HG03469 (cell line): ENCODE measurements around the gene NAB2.
"Not testable (repeated sequence)": the region's sequence is repeated elsewhere in the genome, so short reads cannot be mapped to it uniquely, and the experiment has no call there.

Source experiments
- ATAC-seq: cut with Tn5 transposase; IDR thresholded peaks from one replicate; pipeline ENCODE4 v1.9.1; 2021; ENCODE audit warnings: mild to moderate bottlenecking, moderate library complexity, moderate number of reproducible peaks; ENCODE audit not compliant: unreplicated experiment

Gene NAB2

GRCh38 chr12:57088354-57089270, at the start of gene NAB2:
NAB2 (plus strand) TSS chr12:57089114; CDS start chr12:57089272, 158 bp downstream.
- ATAC-seq: peak; percentile 28

GRCh38 chr12:57040211-57040610, 48.7 kb upstream of the NAB2 start:
- no peak for ATAC-seq

- ATAC-seq: no peak
These were observed 48.2 kb upstream of the NAB2 start for GRCh38 chr12:57040750-57041149.

- ATAC-seq: no peak
These were observed 46.2 kb upstream of the NAB2 start for GRCh38 chr12:57042695-57043094.

- no peak for ATAC-seq
These were observed 44.4 kb upstream of the NAB2 start for GRCh38 chr12:57044468-57044867.

GRCh38 chr12:57044889-57045288, 44.0 kb upstream of the NAB2 start:
- no peak for ATAC-seq

- no peak for ATAC-seq
These were observed 42.7 kb upstream of the NAB2 start for GRCh38 chr12:57046086-57046791.

- ATAC-seq: no peak
These were observed 41.7 kb upstream of the NAB2 start for GRCh38 chr12:57046947-57047890.

GRCh38 chr12:57047981-57048380, 40.9 kb upstream of the NAB2 start:
- ATAC-seq: no peak

- no peak for ATAC-seq
These were observed 40.3 kb upstream of the NAB2 start for GRCh38 chr12:57048423-57049118.

GRCh38 chr12:57049119-57049446, 39.8 kb upstream of the NAB2 start:
- no peak for ATAC-seq

GRCh38 chr12:57049890-57050289, 39.0 kb upstream of the NAB2 start, which contains the start of gene MYO1A:
MYO1A (minus strand) TSS chr12:57050129; CDS start chr12:57048323, 1,806 bp downstream.
- ATAC-seq: no peak

GRCh38 chr12:57051011-57051410, 37.9 kb upstream of the NAB2 start:
- no peak for ATAC-seq

- not testable (repeated sequence) for ATAC-seq
These were observed 35.8 kb upstream of the NAB2 start for GRCh38 chr12:57053146-57053545.

GRCh38 chr12:57053901-57054300, 35.0 kb upstream of the NAB2 start:
- not testable (repeated sequence) for ATAC-seq

GRCh38 chr12:57055824-57056223, 33.1 kb upstream of the NAB2 start:
- ATAC-seq: no peak

- ATAC-seq: no peak
These were observed 31.7 kb upstream of the NAB2 start for GRCh38 chr12:57057067-57057751.

- no peak for ATAC-seq
These were observed 30.5 kb upstream of the NAB2 start for GRCh38 chr12:57058454-57058853.

GRCh38 chr12:57063991-57064685, 24.8 kb upstream of the NAB2 start:
- peak; percentile 68 for ATAC-seq
